IPS DF 4.7 (cell line): ENCODE data around the gene DMD.

Experiments
- DNase-seq: peaks from one replicate; pipeline ENCODE4 v3.0.0-alpha.2; 2013; ENCODE audit warnings: low spot score; ENCODE audit errors: extremely low read depth

The DMD gene

GRCh38 chrX:31071262-31071661, 2140.1 kb downstream of the DMD start:
- DNase-seq: no peak

GRCh38 chrX:31070057-31070468, 2141.3 kb downstream of the DMD start:
- DNase-seq: no peak
